GM23248 (cell line): ENCODE data around the gene PFKFB1. TPM values are rescaled to one million over a fixed set of nuclear protein-coding genes. Genes with fewer than 3 reads are reported as not detected.

ENCODE experiments used
- DNase-seq: peaks from one replicate; pipeline ENCODE4 v3.0.0-alpha.2; 2015
- H2AFZ ChIP-seq: fragments of 200-600 bp; sonication (generic); 2 replicates; pipeline ENCODE4 v1.6.1; 2016; ENCODE audit warnings: antibody characterized with exemption
- H3F3A ChIP-seq: fragments of 200-600 bp; sonication (generic); 2 replicates; pipeline ENCODE4 v1.6.1; 2016; ENCODE audit warnings: mild to moderate bottlenecking, antibody characterized with exemption, mixed run types; ENCODE audit not compliant: insufficient read depth
- H3K27ac ChIP-seq: fragments of 200-600 bp; sonication (generic); 2 replicates; pipeline ENCODE4 v1.5.1; 2016; ENCODE audit warnings: mild to moderate bottlenecking
- H3K27me3 ChIP-seq: fragments of 200-600 bp; sonication (generic); replicated peaks from 2 replicates; pipeline ENCODE4 v1.6.1; 2016; ENCODE audit warnings: mild to moderate bottlenecking; ENCODE audit not compliant: insufficient read depth
- H3K36me3 ChIP-seq: fragments of 200-600 bp; sonication (generic); 2 replicates; pipeline ENCODE4 v1.6.1; 2016; ENCODE audit warnings: low read depth, mild to moderate bottlenecking
- H3K4me1 ChIP-seq: fragments of 200-600 bp; sonication (generic); 2 replicates; pipeline ENCODE4 v1.6.1; 2016; ENCODE audit warnings: mild to moderate bottlenecking; ENCODE audit not compliant: insufficient read depth
- H3K4me2 ChIP-seq: fragments of 200-600 bp; sonication (generic); one replicate; pipeline ENCODE4 v1.6.1; 2016; ENCODE audit warnings: mild to moderate bottlenecking; ENCODE audit not compliant: unreplicated experiment
- H3K4me3 ChIP-seq: fragments of 200-600 bp; sonication (generic); 2 replicates; pipeline ENCODE4 v1.5.1; 2016; ENCODE audit warnings: mild to moderate bottlenecking
- H3K79me2 ChIP-seq: fragments of 200-600 bp; sonication (generic); 2 replicates; pipeline ENCODE4 v1.6.1; 2016; ENCODE audit warnings: mild to moderate bottlenecking; ENCODE audit not compliant: insufficient read depth
- H3K9ac ChIP-seq: fragments of 200-600 bp; sonication (generic); 2 replicates; pipeline ENCODE4 v1.6.1; 2016; ENCODE audit warnings: mild to moderate bottlenecking
- H3K9me2 ChIP-seq: fragments of 200-600 bp; sonication (generic); 2 replicates; pipeline ENCODE4 v1.6.1; 2016; ENCODE audit warnings: mixed run types, mild to moderate bottlenecking, moderate library complexity; ENCODE audit not compliant: insufficient read depth
- H3K9me3 ChIP-seq: fragments of 200-600 bp; sonication (generic); one replicate; pipeline ENCODE4 v1.6.1; 2017; ENCODE audit warnings: low read depth
- H4K20me1 ChIP-seq: fragments of 200-600 bp; sonication (generic); 2 replicates; pipeline ENCODE4 v1.6.0; 2016; ENCODE audit not compliant: insufficient read depth
- EZH2 ChIP-seq: fragments of 200-600 bp; sonication (generic); IDR thresholded peaks from 2 replicates; pipeline ENCODE4 v1.6.1; 2018; ENCODE audit warnings: antibody characterized with exemption, mild to moderate bottlenecking; ENCODE audit not compliant: insufficient read depth, poor library complexity, severe bottlenecking
- EZH2phosphoT487 ChIP-seq: fragments of 200-600 bp; sonication (generic); IDR thresholded peaks from 2 replicates; pipeline ENCODE4 v1.6.1; 2018; ENCODE audit warnings: antibody characterized with exemption, moderate library complexity, mild to moderate bottlenecking, low read depth; ENCODE audit not compliant: insufficient read depth
- WGBS, 2 experiments: methylation state at CpG; one replicate each; pipeline ENCODE4 v1.1.6; 2015 to 2017; ENCODE audit warnings: low lambda C conversion rate in 2 of 2, low coverage in 1 of 2; ENCODE audit errors: missing lambda C conversion rate in 2 of 2; 5-methylcytosine and 5-hydroxymethylcytosine counted together
- in situ Hi-C: fragments of 300-500 bp; cut with MboI; formaldehyde crosslinking; loops from 2 replicates; pipeline ENCODE4 v1.15.0; 2020
- polyA plus RNA-seq: library from polyadenylated mRNA; unstranded; fragments of >200 nt; fragmentation: Nextera tagmentation; extraction: Ambion mirVana; gene quantifications from 2 replicates; pipeline ENCODE4 v1.2.1, GENCODE V29; 2016
- total RNA-seq: library from RNA; depleted of rRNA; stranded (reverse); fragments of >200 nt; shearing (Covaris generic); gene quantifications from 2 replicates; pipeline ENCODE4 v1.2.3, GENCODE V29; 2014

PFKFB1 gene
- total and polyA plus RNA-seq, 2 experiments from 2014 or later: not detected

- Histone ChIP-seq H4K20me1 (no peaks in the 10 kb centered on the region), H3K4me1 (no peaks in the 10 kb centered on the region), H3K4me2 (no peak within 1 kb of the TSS), H3K36me3 (no peaks in the 10 kb centered on the region), H3K9me2 (no peaks in the 10 kb centered on the region), H3K4me3 (no peak within 1 kb of the TSS), H3K9me3 (no peaks in the 10 kb centered on the region), H3K27me3 (no peaks in the 10 kb centered on the region), H3F3A (no peaks in the 10 kb centered on the region), H2AFZ (no peak within 1 kb of the TSS), H3K9ac (no peak within 1 kb of the TSS), H3K27ac (no peak within 1 kb of the TSS), H3K79me2 (no peaks in the 10 kb centered on the region)
- WGBS, 2 experiments: 52 to 78% methylated on average over 5 of the region's 7 CpGs
- TF ChIP-seq EZH2phosphoT487 (no peak), EZH2 (no peak)
- in situ Hi-C loops: no loop called here
- DNase-seq: no peak
Measured at GRCh38 chrX:55030271-55031205, 36.5 kb upstream of the PFKFB1 start, which contains the start of gene ALAS2. Gene ALAS2, minus strand, starts transcription at chrX:55030977. Its CDS starts 4,977 bp downstream, at chrX:55026000.

- H2AFZ ChIP-seq: no peak overlapping the region
- H3K9ac ChIP-seq: no peak overlapping the region
- no peaks in the 10 kb centered on the region for H3F3A ChIP-seq
- H3K79me2 ChIP-seq: no peaks in the 10 kb centered on the region
- H3K4me3 ChIP-seq: no peak overlapping the region
- H3K4me2 ChIP-seq: no peak overlapping the region
- no peaks in the 10 kb centered on the region for H3K36me3 ChIP-seq
- 34 to 47% methylated on average over 2 of the region's 2 CpGs for WGBS, 2 experiments
- H3K9me2 ChIP-seq: no peaks in the 10 kb centered on the region
- TF ChIP-seq EZH2: no peak
- TF ChIP-seq EZH2phosphoT487: no peak
- H3K27me3 ChIP-seq: no peaks in the 10 kb centered on the region
- in situ Hi-C loops: no loop called here
- no peak for DNase-seq
- no peaks in the 10 kb centered on the region for H4K20me1 ChIP-seq
- no peaks in the 10 kb centered on the region for H3K9me3 ChIP-seq
- no peaks in the 10 kb centered on the region for H3K4me1 ChIP-seq
- no peak overlapping the region for H3K27ac ChIP-seq
Measured at GRCh38 chrX:55029291-55029690, 35.3 kb upstream of the PFKFB1 start.

- no peak overlapping the region for H3K27ac ChIP-seq
- H3K4me1 ChIP-seq: no peaks in the 10 kb centered on the region
- H2AFZ ChIP-seq: no peak overlapping the region
- in situ Hi-C loops: no loop called here
- no peak for TF ChIP-seq EZH2phosphoT487
- TF ChIP-seq EZH2: no peak
- H3K4me3 ChIP-seq: no peak overlapping the region
- H4K20me1 ChIP-seq: no peaks in the 10 kb centered on the region
- H3F3A ChIP-seq: no peaks in the 10 kb centered on the region
- no peaks in the 10 kb centered on the region for H3K9me2 ChIP-seq
- H3K4me2 ChIP-seq: no peak overlapping the region
- DNase-seq: no peak
- H3K9me3 ChIP-seq: no peaks in the 10 kb centered on the region
- H3K79me2 ChIP-seq: no peaks in the 10 kb centered on the region
- no peak overlapping the region for H3K9ac ChIP-seq
- H3K27me3 ChIP-seq: no peaks in the 10 kb centered on the region
- no peaks in the 10 kb centered on the region for H3K36me3 ChIP-seq
Measured at GRCh38 chrX:55028611-55029010, 34.6 kb upstream of the PFKFB1 start.

- H3K4me1 ChIP-seq: no peaks in the 10 kb centered on the region
- WGBS, 2 experiments: 0 to 12% methylated on average over 1 to 4 of the region's 4 CpGs
- no peaks in the 10 kb centered on the region for H3K27me3 ChIP-seq
- H3K9me3 ChIP-seq: no peaks in the 10 kb centered on the region
- no peak for DNase-seq
- no peak overlapping the region for H3K9ac ChIP-seq
- H3F3A ChIP-seq: no peaks in the 10 kb centered on the region
- TF ChIP-seq EZH2phosphoT487 (no peak), EZH2 (no peak)
- H3K79me2 ChIP-seq: no peaks in the 10 kb centered on the region
- H4K20me1 ChIP-seq: no peaks in the 10 kb centered on the region
- H3K27ac ChIP-seq: no peak overlapping the region
- no peaks in the 10 kb centered on the region for H3K9me2 ChIP-seq
- no peak overlapping the region for H3K4me3 ChIP-seq
- no peaks in the 10 kb centered on the region for H3K36me3 ChIP-seq
- in situ Hi-C loops: no loop called here
- H3K4me2 ChIP-seq: no peak overlapping the region
- no peak overlapping the region for H2AFZ ChIP-seq
Measured at GRCh38 chrX:55028040-55028439, 34.1 kb upstream of the PFKFB1 start.
